NCI-H524 (cell line): ENCODE measurements around the gene STAT5B.
"Not testable (repeated sequence)": the region's sequence is repeated elsewhere in the genome, so short reads cannot be mapped to it uniquely, and the experiment has no call there.

ENCODE experiments used
- DNase-seq, 2 experiments: peaks; one replicate each; lab custom pipeline; 2025; lab: John Stamatoyannopoulos, UW

STAT5B gene

DNA sequence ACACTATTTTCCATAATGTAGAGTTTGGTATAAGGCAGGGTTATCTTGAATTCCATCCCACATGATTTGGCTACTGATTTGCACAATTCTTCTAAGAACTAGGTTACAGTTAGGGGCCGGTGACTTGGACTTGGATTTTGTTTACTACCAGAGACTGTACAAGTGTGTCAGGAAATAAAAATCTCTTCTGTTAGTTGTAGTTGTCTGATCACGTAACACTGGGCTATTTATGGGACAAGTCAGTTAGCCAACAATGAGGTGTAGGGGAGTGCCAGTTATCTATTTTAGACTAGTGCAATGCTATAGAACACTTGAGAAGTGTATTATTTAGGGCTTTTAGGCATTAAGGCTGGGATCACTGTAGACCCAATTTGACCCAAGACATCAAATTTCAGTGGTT is 42.2 kb downstream of the STAT5B start:
- no peak for DNase-seq

DNA sequence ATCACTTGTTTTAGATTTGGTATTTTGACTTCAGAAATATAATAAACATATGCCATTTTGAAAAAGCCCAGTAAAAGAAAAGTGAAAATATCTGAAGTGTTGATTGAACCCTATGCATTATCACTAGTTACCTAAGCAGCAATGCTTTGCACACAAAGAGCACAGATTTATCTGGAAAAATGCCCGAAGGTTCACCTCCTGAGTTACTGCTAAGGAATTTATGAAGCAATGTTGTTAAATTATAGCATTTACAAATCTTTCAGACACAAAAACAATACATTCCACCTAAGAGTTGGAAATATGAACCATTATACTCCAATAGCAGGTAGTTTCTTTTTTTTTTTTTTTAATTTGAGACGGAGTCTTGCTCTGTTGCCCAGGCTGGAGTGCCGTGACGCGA is 43.0 kb downstream of the STAT5B start:
- DNase-seq = no peak

DNA sequence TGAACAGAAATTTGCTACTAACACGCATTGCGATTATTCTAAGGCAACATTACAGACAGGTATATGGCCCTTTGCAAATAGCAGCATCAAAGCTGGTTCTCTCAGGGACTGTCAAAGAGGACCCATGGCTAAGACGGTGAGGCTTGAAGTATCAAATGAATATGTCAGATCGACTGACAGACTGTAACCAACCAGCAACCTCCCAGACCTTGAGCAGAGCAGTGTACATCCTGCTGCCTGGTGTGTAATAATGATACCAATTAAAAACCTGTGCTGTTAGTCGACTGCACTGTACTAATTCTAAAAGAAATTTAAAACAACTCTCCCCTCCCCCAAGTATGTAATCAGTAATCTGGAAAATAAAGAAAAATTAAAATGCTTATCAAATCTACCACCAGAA is 46.0 kb downstream of the STAT5B start:
- no peak for DNase-seq

DNA sequence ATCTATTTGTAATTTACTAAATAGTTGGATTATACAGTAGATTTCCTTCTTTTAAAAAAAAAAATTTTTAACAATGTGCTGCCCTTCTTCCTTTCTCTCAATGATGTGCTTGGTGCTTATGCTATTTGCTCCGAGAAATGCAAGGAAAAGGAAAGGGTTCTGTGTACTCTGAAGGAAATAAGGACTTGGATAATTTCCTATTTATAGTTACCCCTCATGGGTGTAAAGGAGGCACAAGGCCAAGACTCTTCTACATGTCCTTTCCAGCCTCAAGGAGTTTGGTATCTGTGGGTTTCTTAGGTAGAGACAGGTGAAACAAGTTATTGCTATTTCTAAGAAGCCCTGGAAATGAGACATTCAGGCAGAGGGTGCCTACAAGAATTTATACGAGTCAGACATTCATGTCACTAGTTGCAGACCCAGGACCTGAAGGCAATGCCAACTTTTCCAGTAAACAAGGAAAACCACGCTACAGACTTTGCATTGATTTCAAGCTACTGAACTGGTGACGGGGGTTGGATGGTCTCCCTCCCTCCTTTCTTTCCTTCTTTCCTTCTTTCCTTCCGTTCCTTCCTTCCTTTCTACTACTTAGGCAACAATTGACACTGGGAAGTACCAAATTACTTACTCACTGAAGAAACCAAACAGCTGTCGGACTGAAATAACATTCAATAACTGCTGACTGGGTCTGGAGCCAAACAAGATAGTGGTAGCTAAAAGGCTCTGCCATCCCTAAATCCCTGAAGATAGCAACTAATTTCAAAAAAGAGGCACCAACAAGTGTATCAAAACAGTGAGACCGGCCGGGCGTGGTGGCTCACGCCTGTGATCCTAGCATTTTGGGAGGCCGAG is 48.1 kb downstream of the STAT5B start:
- no peak for DNase-seq

DNA sequence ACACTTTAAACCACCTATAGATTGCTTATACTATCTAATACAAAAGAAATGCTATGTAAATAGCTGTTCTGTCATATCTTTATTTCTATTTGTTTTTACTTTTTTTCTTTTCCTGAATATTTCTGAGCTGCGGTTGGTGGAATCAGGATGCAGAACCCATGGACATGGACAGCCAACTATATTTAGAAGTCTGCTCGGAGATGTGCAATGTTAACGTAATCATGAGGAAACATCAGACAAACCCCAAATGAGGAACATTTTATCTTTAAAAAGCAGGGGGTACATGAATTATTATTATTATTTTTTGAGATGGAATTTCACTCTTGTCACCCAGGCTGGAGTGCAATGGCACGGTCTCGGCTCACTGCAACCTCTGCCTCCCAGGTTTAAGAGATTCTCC is 50.5 kb downstream of the STAT5B start:
- DNase-seq = no peak

DNA sequence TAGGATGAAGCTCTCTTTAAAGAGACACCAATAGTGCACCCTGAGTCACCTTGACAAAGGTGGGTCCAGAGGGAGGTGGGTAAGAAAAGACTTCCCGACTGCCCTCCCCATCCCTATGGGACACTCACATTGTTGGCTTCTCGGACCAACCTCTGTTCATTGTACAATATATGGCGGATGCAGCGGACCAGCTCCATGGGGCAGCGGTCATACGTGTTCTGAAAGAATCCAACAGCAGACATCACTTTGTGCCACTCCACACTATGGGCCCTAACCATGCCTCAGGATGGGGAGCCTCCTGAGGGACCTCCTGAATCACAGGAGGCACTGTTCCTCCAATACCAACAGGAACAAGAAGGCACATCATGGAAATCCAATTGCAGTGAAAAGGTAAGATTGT is 51.5 kb downstream of the STAT5B start:
- DNase-seq = no peak

DNA sequence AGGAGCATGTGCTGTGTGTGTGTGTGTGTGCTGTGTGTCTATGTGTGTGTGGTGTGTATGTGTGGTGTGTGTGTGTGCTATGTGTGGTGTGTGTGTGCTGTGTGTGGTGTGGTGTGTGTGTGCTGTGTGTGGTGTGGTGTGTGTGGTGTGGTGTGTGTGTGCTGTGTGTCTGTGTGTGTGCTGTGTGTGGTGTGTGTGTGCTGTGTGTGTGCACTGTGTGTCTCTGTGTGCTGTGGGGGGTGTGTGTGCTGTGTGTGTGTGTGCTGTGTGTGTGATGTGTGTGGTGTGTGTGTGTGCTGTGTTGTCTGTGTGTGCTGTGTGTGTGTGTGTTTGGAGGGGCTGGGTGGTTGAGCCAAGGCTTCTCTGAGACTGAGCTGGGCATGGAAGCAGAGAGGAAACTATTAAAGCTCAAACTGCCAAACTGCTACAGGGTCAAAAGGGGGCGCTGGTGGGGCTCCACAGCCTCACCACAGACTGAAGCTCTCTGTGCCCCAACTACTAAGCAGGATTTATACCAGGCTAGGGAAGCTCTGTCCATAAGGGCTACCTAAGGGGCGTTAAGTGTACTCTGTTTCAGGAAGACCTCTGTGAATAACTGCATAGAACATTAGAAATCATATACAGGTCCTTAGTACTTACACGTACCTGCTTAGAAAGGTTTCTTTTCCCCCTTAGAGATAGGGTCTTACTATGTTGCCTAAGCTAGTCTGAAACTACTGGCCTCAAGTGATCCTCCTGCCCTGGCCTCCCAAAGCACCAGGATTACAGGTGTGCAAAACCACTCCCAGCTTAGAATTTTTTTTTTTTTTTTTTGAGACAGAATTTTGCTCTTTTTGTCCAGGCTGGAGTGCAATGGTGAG is 54.1 kb downstream of the STAT5B start:
- DNase-seq = peak; percentile 46 to 81

DNA sequence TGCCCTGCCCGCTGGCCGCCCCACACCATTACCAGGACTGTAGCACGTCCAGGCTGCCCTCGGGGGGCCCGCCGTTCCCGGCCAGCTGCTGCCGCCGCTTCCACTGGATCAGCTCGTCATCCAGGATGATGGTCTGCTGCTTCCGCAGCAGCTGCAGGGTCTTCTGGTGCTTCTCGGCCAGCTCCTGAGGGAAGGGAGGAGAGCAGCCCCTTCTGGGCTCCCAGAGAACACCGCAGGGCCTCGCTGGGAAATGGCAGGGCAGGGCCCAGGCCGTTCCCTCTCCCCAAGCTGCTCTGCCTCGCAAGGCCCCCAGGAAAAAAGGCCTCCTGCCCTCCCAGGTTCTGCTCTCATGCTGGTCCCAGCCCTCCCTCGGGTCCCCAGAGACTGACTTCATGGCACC is 56.9 kb downstream of the STAT5B start:
- not testable (repeated sequence) for DNase-seq

DNA sequence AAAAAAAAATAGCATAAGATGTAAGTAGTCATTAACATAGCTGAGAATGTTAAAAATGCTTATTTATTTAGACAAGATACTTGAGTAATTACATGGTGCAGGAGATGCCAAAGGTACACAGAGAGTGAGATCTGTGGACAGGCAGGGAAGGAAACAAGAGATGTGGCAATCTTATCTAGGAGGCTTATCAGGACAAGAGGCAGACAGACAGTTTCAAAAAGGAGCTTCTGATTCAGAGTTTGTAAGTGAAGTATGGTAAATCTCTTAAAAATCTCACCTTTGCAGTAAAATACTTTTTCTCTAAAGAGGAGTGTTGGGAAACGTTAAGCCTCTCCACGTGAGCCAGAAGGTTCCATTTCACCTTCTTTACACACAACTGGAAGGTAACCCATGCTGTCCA is 62.0 kb downstream of the STAT5B start:
- DNase-seq = no peak

DNA sequence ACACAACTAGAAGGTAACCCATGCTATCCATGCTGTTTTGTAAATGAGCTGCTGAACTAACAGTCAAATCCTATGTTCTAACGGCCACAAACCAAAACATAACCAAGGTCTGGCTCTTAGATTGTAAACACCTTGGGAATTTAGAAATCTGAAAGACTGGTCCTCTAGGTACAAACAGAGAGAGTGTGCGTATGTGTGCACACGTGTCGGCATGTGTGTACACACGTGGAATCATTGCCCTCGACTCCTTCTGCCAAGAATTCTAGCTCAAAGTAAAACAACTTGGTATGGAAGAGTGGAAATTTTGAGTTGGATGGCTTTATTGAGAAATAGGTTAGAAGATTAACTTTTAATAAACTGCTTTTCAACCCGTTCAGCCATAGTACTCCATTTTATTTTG is 63.8 kb downstream of the STAT5B start:
- no peak for DNase-seq

DNA sequence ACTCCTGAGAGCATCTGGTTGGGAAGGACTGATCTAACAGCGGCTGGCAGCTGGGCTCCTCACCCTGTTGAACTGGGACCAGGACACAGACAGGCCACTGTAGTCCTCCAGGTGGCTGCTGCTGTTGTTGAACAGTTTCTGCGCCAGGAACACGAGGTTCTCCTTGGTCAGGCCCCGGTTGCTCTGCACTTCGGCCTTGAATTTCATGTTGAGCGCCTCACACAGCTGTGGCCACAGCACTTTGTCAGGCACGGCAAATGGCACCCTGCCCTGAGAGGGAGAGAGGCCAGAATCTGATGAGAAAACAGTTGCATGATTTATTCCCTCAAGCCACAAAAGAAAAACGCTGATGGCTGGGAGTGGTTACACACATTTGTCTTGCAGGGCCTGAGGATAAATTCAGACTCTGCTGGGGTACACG is 64.3 kb downstream of the STAT5B start:
- not testable (repeated sequence) for DNase-seq

DNA sequence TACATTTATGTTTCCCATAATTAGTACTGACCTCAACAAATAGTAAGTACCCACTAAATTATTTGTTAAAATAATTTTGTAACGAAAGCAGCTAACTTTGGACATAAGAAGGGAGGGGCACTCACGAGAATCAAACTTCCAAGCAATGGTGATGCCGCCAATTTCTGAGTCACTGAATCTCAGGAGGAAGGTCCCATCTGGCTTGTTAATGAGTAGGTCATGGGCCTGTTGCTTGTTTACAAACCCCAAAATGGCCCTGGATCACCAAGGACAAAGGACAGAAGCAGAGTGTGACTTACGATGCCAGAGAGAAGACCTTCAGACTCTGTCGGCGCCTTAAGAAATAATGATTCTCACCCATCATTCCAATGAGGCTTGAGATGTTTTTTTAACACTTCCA is 66.1 kb downstream of the STAT5B start:
- no peak for DNase-seq

DNA sequence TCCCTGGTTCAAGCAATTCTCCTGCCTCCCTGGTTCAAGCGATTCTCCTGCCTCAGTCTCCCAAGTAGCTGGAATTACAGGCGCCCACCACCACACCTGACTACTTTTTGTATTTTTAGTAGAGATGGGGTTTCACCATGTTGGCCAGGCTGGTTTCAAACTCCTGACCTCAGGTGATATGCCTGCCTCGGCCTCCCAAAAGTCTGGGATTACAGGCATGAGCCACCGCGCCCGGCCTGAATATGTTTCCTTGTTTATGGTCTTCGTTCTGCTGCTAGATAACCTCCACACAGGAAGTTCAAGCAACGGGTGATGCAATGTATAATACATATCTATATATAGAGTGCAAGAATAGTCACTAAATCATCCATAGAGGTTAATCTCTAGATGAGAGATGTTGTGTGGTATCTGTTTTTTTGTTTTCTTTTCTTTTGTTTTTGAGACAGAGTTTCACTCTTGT is 70.0 kb downstream of the STAT5B start:
- DNase-seq = not testable (repeated sequence)

DNA sequence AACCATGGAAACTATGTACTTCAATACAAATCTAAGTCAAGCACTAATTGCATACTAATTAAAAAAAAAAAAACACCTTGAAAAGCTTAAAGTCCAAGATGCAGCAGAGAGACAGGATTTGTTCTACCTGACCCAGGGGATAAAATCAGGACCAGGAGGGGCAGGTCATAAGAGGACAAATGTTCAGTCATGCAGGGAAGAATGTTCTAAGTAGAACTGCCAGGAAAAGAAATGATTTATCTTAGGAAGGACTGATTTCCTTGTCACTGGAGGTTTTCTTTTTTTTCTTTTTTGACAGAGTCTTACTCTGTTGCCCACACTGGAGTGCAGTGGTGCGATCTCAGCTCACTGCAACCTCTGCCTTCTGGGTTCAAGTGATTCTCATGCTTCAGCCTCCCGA is 72.8 kb downstream of the STAT5B start:
- no peak for DNase-seq

DNA sequence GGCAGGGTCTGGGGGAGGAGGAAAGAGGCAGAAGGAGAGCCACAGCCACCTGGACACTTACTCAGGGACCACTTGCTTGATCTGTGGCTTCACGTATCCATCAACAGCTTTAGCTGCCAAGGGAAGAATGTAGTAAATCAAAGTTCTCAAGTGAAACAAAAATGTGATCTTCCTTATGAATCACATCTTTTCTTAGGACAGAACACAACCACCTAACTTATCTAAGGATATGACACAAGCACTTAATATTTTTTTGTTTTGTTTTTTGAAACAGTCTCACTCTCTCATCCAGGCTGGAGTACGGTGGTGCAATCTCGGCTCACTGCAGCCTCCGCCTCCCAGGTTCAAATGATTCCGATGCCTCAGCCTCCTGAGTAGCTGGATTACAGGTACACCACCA is 73.5 kb downstream of the STAT5B start:
- DNase-seq = no peak

DNA sequence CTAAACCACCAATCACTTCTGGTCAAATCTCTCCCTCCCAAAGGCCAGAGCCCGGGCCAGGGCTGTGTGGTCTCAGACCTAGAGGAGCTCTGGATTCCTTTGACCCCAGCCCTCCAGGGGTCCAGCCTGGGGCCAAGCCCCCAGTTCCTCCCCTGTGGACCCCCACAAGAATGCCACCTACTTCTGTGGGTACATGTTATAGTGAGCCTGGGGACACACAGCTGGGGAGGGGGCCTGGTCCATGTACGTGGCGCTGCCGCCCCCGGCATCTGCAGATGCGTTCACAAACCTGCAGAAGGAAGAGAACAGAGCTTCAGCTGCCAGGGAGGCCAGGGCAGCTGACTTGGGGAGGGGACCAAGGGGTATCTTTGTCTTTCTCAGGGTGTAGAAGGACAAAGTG is 74.0 kb downstream of the STAT5B start:
- DNase-seq = no peak

DNA sequence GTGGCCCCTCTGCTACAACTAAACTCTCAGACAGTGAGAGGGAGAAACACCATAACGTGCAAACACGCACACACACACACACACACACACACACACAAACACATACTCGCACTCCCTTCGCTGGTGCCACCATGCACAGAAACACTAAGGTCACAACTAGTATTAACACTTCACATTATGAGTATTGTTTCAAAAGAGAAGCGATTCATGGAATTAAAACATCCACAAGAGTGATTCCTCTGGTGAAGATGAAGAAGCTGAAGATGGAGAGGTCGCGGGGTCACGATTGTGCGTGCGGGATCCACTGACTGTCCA is 74.8 kb downstream of the STAT5B start:
- DNase-seq = no peak

DNA sequence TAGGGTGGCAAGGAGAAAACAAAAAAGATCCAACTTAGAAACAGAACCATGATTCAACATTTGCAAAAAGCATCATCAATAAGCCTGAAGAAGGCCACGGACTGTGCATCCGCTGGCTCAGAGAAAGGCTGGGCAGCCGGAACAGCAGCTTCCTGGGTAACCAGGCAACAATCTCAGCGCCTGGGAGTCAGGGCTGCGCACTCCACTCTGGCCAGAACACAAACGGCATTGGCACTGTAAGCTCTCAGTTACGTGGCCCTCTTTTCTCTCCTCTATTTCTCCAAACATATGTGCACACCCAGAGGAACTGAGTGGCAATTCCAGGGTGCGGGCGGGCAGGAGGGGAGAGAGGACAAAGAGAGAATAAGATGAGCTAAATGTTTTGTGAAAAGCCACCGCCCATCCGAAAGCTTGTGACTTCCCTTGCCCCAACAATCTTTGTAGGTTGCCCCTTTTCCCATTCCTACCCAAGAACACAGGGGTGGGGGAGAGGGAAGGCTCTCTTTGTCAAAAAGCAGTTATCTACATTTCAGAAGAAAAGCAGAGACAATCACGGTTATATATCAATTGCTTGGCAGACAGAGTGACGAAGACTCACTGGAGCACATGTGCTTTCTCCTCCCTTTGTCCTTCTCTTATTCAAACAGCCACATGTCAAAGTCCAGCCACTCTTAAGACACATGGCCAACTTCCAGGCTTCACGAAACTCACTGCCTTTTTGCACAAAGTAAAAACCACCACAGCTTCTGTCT is 75.3 kb downstream of the STAT5B start:
- no peak for DNase-seq

DNA sequence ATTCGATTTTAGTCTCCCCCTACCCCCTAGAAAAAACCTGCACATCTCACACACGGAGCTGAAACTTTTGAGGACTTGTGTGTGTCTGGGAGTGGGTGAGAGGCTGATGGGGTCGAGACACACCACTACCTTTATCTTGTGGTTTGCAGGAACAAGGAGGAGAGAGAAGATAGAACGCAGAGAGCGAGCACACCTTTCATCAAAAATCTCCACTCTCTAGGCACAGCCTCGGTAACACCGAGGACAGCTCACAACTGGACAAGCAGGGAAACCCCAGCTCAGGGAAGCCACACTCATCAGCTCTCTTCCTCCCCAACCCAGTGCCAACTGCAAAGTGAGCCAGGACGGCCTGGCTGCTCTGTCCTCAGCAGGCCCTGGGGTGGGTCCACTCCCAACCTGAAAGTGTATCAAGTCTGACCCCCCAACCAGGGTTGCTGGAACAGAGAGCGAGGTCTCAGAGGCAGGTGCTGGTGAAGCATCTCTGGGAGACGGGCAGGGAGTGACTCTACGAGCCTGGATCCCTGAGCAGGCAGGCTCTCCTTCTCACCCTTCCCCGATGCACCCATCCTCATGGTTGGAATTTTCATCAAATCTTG is 76.7 kb downstream of the STAT5B start:
- no peak for DNase-seq

DNA sequence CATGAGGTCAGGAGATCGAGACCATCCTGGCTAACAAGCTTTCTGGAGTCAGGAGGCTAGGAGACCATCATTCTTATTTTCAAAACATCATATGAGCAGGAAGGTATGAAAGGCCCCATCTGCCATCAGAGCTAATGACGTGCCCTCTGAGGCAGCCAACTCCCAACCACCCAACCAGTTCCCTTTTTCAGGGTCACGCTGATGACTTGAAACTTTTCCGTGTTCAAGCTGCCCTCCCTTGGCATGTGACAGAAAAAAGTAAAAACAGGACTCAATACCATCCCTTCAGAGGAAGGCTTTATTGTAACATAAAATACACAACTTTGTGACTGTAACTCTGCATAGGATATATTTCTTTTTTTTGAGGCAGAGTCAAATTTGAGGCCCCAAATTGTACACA is 77.3 kb downstream of the STAT5B start:
- no peak for DNase-seq

DNA sequence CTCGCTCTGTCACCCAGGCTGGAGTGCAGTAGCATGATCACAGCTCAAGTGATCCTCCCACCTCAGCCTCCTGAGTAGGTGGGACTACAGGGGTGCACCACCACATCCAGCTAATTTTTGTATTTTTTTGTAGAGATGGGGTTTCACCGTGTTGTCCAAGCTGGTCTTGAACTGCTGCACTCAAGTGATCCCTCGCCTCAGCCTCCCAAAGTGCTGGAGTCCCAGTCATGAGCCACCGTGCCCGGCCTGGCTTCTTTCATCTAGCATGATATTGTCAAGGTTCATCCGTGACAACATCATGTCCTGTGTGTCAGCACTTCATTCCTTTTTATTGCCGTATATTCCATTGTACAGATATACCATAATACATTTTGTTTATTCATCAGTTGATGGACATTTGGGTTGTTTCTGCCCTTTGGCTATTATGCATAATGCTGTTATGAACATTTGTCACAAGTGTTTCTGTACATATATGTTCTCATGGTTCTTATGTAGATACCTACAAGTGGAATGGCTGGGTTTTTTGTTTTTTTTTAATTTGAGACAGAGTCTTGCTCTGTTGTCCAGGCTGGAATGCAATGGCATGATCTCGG is 78.5 kb downstream of the STAT5B start:
- DNase-seq = no peak
